Neuron (in vitro differentiated cells): ENCODE measurements around the gene SLC9A1.
"Not testable (repeated sequence)": the region's sequence is repeated elsewhere in the genome, so short reads cannot be mapped to it uniquely, and the experiment has no call there.

ENCODE experiments used
- H2AFZ ChIP-seq: one replicate; pipeline ENCODE4 v1.6.1; 2013; ENCODE audit warnings: low read depth, mild to moderate bottlenecking, inconsistent platforms, low read length, moderate library complexity
- H3K27me3 ChIP-seq: one replicate; pipeline ENCODE4 v1.6.1; 2013; ENCODE audit warnings: low read length; ENCODE audit not compliant: insufficient read depth
- H3K36me3 ChIP-seq: one replicate; pipeline ENCODE4 v1.6.1; 2013; ENCODE audit warnings: low read length; ENCODE audit not compliant: insufficient read depth
- H3K4me1 ChIP-seq: one replicate; pipeline ENCODE4 v1.6.1; 2013; ENCODE audit warnings: low read length; ENCODE audit not compliant: insufficient read depth
- H3K4me3 ChIP-seq: 2 replicates; pipeline ENCODE4 v1.5.1; 2013; ENCODE audit warnings: mild to moderate bottlenecking, low read length, moderate library complexity
- H3K9me3 ChIP-seq: one replicate; pipeline ENCODE4 v1.6.1; 2013; ENCODE audit warnings: low read length

The SLC9A1 gene

GRCh38 chr1:27136236-27136551 is 18.7 kb downstream of the SLC9A1 start:
- Histone ChIP-seq H3K4me3 (no peak overlapping the region), H3K9me3 (no peaks in the 10 kb centered on the region), H3K36me3 (no peaks in the 10 kb centered on the region), H2AFZ (no peak overlapping the region), H3K4me1 (no peaks in the 10 kb centered on the region), H3K27me3 (no peaks in the 10 kb centered on the region)

- H2AFZ ChIP-seq = no peak overlapping the region
- no peaks in the 10 kb centered on the region for H3K4me1 ChIP-seq
- no peaks in the 10 kb centered on the region for H3K36me3 ChIP-seq
- no peak overlapping the region for H3K4me3 ChIP-seq
- H3K9me3 ChIP-seq = no peaks in the 10 kb centered on the region
- no peaks in the 10 kb centered on the region for H3K27me3 ChIP-seq
Observed at GRCh38 chr1:27135541-27136235, 19.2 kb downstream of the SLC9A1 start.

GRCh38 chr1:27133991-27134390 is 20.9 kb downstream of the SLC9A1 start:
- Histone ChIP-seq H3K4me1 (no peaks in the 10 kb centered on the region), H3K27me3 (no peaks in the 10 kb centered on the region)

GRCh38 chr1:27133158-27133557 is 21.8 kb downstream of the SLC9A1 start:
- Histone ChIP-seq H3K4me3 (no peak overlapping the region), H3K4me1 (no peaks in the 10 kb centered on the region), H3K36me3 (no peaks in the 10 kb centered on the region), H3K9me3 (no peaks in the 10 kb centered on the region), H3K27me3 (no peaks in the 10 kb centered on the region), H2AFZ (no peak overlapping the region)

More at GRCh38 chr1:27133991-27134390, 20.9 kb downstream of the SLC9A1 start:
- H2AFZ ChIP-seq = no peak overlapping the region
- no peaks in the 10 kb centered on the region for H3K36me3 ChIP-seq
- no peak overlapping the region for H3K4me3 ChIP-seq
- no peaks in the 10 kb centered on the region for H3K9me3 ChIP-seq

GRCh38 chr1:27132624-27133023 is 22.3 kb downstream of the SLC9A1 start:
- H2AFZ ChIP-seq = no peak overlapping the region
- no peaks in the 10 kb centered on the region for H3K27me3 ChIP-seq

GRCh38 chr1:27132147-27132546 is 22.8 kb downstream of the SLC9A1 start:
- Histone ChIP-seq H3K4me3 (no peak overlapping the region), H3K4me1 (no peaks in the 10 kb centered on the region), H3K9me3 (no peaks in the 10 kb centered on the region), H3K27me3 (no peaks in the 10 kb centered on the region), H2AFZ (no peak overlapping the region), H3K36me3 (no peaks in the 10 kb centered on the region)

More at GRCh38 chr1:27132624-27133023, 22.3 kb downstream of the SLC9A1 start:
- no peak overlapping the region for H3K4me3 ChIP-seq
- no peaks in the 10 kb centered on the region for H3K9me3 ChIP-seq
- H3K4me1 ChIP-seq = no peaks in the 10 kb centered on the region
- H3K36me3 ChIP-seq = no peaks in the 10 kb centered on the region

- no peak overlapping the region for H2AFZ ChIP-seq
- no peaks in the 10 kb centered on the region for H3K9me3 ChIP-seq
- H3K4me1 ChIP-seq = no peaks in the 10 kb centered on the region
- no peaks in the 10 kb centered on the region for H3K36me3 ChIP-seq
- H3K27me3 ChIP-seq = no peaks in the 10 kb centered on the region
- H3K4me3 ChIP-seq = no peak overlapping the region
Observed at GRCh38 chr1:27130798-27131197, 24.1 kb downstream of the SLC9A1 start.

GRCh38 chr1:27129225-27129624 is 25.7 kb downstream of the SLC9A1 start:
- H3K9me3 ChIP-seq = no peaks in the 10 kb centered on the region
- H3K27me3 ChIP-seq = no peaks in the 10 kb centered on the region
- peaks cover 8% of the 10 kb centered on the region for H3K4me1 ChIP-seq
- no peak overlapping the region for H3K4me3 ChIP-seq
- no peak overlapping the region for H2AFZ ChIP-seq
- H3K36me3 ChIP-seq = no peaks in the 10 kb centered on the region

GRCh38 chr1:27127419-27127818 is 27.5 kb downstream of the SLC9A1 start:
- no peaks in the 10 kb centered on the region for H3K36me3 ChIP-seq
- H3K4me1 ChIP-seq = peaks cover 17% of the 10 kb centered on the region
- no peaks in the 10 kb centered on the region for H3K9me3 ChIP-seq
- no peaks in the 10 kb centered on the region for H3K27me3 ChIP-seq
- no peak overlapping the region for H2AFZ ChIP-seq
- no peak overlapping the region for H3K4me3 ChIP-seq

GRCh38 chr1:27126391-27126790 is 28.5 kb downstream of the SLC9A1 start:
- Histone ChIP-seq H3K27me3 (no peaks in the 10 kb centered on the region), H2AFZ (no peak overlapping the region), H3K36me3 (no peaks in the 10 kb centered on the region), H3K4me3 (no peak overlapping the region), H3K9me3 (no peaks in the 10 kb centered on the region), H3K4me1 (peaks cover 19% of the 10 kb centered on the region)

GRCh38 chr1:27125125-27125524 is 29.8 kb downstream of the SLC9A1 start:
- H3K36me3 ChIP-seq, H3K9me3 ChIP-seq, H3K4me3 ChIP-seq, H3K27me3 ChIP-seq, H2AFZ ChIP-seq: not testable (repeated sequence)
- peaks cover 19% of the 10 kb centered on the region for H3K4me1 ChIP-seq

GRCh38 chr1:27124405-27124804 is 30.5 kb downstream of the SLC9A1 start:
- no peak overlapping the region for H2AFZ ChIP-seq
- H3K4me3 ChIP-seq = no peak overlapping the region
- H3K36me3 ChIP-seq = no peaks in the 10 kb centered on the region
- H3K4me1 ChIP-seq = peaks cover 20% of the 10 kb centered on the region
- no peaks in the 10 kb centered on the region for H3K9me3 ChIP-seq
- no peaks in the 10 kb centered on the region for H3K27me3 ChIP-seq

- Histone ChIP-seq H3K27me3 (no peaks in the 10 kb centered on the region), H3K9me3 (no peaks in the 10 kb centered on the region), H3K4me1 (peaks cover 37% of the 10 kb centered on the region), H3K4me3 (no peak overlapping the region), H2AFZ (no peak overlapping the region), H3K36me3 (no peaks in the 10 kb centered on the region)
Observed at GRCh38 chr1:27122652-27123051, 32.3 kb downstream of the SLC9A1 start.

- no peak overlapping the region for H3K4me3 ChIP-seq
- H3K27me3 ChIP-seq = no peaks in the 10 kb centered on the region
- H3K36me3 ChIP-seq = no peaks in the 10 kb centered on the region
- H2AFZ ChIP-seq = no peak overlapping the region
- H3K9me3 ChIP-seq = no peaks in the 10 kb centered on the region
- peaks cover 39% of the 10 kb centered on the region for H3K4me1 ChIP-seq
Observed at GRCh38 chr1:27120854-27121253, 34.1 kb downstream of the SLC9A1 start.
